Measurements from ENCODE around the gene ARMC3. TPM values are rescaled to one million over a fixed set of nuclear protein-coding genes. Genes with fewer than 3 reads are reported as not detected.
"Not testable (repeated sequence)": the region's sequence is repeated elsewhere in the genome, so short reads cannot be mapped to it uniquely, and the experiment has no call there.

Gene ARMC3
- total RNA-seq, 1 experiment from 2014 or later: 4.0 TPM

DNA sequence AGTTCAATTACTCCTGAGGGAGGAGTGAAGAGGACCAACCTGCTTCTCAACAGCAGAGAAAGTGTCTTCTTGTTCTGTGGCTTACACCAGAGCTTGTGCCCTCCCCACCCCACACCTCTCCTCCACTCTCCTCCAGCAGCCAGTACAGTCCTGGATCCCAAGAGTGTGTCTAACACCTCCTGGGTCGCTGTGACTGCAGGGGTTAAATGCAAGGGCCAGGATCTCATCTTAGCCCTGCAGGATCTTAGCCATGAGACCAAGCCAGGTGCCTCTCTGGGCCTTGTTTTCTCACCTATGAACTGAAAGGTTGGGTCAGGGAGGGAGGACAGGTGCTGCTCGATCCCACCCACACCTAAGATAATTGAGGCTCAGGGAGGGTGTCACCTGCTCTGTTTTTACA, 133.1 kb downstream of the ARMC3 start:
- in situ Hi-C loops (cut with HindIII; ENCODE audit: low pct_unique_long_range_greater_than_20kb, low sequenced_read_pairs): no loop called here
- no peak for DNase-seq (ENCODE audit: low read depth)

DNA sequence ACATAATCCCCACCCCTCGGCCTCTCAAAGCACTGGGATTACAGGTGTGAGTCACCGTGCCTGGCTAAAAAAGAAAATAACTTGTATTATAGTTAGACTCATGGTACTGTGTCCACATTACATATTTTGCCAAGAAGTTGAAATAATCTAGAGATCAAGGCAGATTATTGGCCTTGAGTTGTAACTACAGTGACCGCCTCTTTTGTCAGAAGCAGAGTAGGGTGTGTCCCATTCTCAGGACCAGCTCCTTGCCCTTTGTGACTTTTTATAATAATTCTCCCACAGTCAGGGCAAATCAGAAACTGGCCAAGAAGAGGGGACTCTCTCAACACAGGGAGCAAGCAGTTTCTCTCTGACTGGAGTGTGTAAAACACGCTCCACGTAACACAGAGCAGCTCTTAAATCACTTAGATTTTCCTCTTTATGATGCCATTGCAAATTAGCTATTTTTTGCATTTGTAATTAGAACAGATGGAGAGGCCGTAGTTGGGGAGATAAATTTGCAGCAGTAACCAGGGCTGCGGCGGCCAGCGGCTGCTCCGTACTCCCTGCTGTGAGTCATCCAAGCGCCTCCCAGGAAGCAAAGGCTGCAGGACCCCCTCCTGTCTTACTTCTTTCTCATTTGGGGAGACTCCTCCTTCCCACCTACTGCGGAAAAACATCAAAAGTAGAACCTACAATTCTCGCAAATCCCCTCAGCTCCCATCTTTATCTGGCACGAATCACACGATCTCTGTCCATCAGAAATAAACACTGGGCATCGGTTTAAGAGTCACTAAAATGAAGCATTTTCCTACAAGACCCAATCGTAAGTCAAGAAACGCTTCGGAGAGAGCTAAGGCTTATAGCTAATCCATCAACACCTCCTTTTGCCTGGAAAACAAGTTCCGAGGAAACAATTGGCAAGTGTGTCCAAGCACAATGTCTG, 135.5 kb downstream of the ARMC3 start:
- in situ Hi-C loops (cut with HindIII; ENCODE audit: low pct_unique_long_range_greater_than_20kb, low sequenced_read_pairs): no loop called here
- DNase-seq (ENCODE audit: low read depth): no peak

DNA sequence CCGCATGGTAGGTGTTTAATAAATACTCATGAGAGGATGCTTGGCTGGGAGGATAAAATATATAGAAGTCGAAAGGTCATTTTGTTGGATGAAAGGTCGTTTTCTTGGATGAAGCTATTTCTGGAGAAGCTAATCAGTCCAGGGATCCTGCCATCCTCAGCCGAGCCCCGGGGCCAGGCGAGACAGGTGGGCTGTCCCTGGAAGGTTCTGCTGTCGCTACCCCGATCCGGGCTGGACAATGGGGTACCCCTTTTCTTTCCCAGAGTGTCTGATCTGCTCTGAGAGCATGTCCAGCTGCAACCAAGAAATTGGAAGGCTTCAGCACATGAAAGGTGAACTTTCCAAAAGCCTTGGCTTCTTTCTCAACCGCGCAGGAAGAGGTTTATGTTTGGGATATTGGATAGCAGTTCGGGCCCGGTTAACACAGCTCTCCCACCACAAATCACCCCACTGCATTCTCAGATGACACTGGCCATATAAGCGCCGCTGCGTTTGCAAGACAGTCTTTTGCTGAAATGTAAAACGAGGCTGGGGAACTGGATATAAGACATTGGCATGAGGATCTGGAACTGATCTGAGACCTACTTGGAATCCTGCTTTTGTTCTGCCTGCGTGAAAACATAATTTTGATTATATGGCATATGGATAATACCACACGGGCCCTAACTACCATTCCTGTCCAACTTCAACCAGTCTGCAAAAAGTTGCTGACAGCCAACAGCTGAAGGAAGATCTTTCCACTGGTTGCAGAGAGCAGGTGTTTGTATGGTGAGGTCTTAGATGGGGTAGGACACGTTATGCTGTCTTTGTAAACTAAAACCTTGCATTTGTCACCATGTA, 136.3 kb downstream of the ARMC3 start:
- DNase-seq (ENCODE audit: low read depth): no peak
- in situ Hi-C loops (cut with HindIII; ENCODE audit: low pct_unique_long_range_greater_than_20kb, low sequenced_read_pairs): no loop called here

DNA sequence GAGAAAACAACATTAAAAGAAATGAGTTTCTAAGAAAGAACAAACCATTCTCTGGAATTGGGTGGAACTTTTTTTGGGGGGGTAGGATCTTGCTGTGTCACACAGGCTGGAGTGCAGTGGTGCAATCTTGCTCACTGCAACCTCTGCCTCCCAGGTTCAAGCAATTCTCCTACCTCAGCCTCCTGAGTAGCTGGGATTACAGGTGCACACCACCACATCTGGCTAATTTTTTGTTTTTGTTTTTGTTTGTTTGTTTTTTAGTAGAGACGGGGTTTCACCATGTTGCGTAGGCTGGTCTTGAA, 136.9 kb downstream of the ARMC3 start:
- in situ Hi-C loops (cut with HindIII; ENCODE audit: low pct_unique_long_range_greater_than_20kb, low sequenced_read_pairs); DNase-seq (ENCODE audit: low read depth): not testable (repeated sequence)

DNA sequence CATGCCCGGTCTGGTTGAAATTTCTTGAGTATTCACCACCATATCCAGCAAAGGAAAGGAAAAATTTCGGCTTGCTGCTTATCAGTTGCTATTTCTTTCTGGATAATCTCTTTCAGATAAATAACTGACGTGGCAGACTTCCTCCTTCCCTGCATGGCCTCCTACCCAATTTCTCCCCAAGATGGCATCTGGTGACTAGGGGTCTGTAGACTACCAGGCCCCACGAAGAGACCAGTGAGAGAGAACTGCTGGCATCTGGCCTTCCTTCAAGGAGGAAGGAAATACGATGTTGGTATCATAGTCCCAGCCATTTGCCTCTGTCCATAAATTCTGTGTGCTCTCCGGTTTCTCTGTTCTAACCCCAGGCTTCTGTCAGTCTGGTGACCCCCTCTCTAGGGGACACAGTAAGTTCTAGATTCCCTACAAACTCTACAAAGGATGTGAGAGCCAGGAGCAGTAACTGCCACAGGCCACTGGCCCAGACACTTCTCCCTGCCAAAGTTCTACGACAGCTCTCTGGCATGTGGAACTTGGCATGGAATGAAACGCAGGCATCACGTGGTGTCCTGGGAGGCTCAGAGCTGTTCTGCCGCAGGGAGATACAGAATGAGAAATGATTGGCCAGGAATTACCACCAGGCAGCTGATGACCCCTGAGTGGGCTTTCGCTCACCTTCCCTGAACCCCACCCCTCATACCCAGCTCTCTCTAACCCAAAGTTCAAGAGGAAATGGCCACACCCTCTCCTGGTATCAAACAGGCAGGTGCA, 137.5 kb downstream of the ARMC3 start:
- in situ Hi-C loops (cut with HindIII; ENCODE audit: low pct_unique_long_range_greater_than_20kb, low sequenced_read_pairs): no loop called here
- DNase-seq (ENCODE audit: low read depth): peak; percentile 37

DNA sequence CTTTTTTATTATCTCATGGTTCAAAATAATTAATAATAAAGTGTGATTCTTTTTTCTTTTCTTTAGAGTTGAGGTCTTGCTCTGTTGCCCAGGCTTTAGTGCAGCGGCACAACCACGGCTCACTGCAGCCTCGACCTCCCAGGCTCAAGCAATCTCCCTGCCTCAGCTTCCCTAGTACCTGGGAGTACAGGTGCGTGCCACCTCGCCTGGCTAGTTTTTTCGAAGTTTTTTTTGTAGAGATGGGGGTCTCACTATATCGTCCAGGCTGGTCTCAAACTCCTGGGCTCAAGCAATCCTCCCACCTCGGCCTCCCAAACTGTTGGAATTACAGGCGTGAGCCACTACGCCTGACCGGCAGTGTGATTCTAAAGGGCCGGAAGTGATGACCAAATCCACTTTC, 139.5 kb downstream of the ARMC3 start:
- in situ Hi-C loops (cut with HindIII; ENCODE audit: low pct_unique_long_range_greater_than_20kb, low sequenced_read_pairs): no loop called here
- DNase-seq (ENCODE audit: low read depth): no peak

DNA sequence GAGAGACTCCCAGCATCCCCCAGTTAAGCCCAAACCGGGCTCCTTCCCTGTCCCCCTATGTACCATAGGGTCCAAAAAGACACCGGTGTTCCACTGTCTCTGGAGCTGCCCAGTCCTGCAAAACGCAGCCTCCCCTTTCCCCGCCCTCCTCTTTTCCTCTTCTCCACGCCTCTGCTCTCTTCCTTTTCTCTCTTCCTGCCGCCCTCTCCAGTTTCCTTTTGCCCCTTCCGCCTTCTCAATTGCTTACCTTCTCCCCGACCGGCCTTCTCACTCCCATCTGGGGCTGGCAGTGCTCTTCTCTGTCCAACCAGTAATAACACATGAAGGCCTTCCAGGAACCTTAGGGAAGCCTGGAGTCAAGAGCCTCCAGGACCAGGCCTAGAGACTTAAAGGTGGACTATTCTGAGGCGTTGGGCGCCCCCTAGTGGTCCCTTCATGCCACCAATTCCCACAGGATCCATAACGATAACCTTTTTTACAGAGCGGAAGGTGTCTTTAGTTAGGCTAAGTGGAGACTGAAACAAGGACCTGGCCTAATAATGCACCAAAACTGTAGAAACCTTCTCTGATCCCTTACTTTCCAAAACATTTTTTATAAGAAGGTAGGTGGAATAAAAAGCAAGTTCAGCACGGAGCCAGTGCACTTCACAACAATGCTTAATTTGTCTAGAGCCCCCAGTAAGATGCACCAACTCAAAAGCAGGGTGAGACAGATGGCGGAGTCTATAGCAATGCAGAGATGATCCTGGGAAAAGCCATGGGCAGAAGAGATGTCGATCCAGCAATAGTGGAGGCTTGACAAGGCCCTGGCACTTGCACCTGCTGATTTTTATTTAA, 140.3 kb downstream of the ARMC3 start:
- peak; percentile 61 for DNase-seq (ENCODE audit: low read depth)
- in situ Hi-C loops (cut with HindIII; ENCODE audit: low pct_unique_long_range_greater_than_20kb, low sequenced_read_pairs): no loop called here

DNA sequence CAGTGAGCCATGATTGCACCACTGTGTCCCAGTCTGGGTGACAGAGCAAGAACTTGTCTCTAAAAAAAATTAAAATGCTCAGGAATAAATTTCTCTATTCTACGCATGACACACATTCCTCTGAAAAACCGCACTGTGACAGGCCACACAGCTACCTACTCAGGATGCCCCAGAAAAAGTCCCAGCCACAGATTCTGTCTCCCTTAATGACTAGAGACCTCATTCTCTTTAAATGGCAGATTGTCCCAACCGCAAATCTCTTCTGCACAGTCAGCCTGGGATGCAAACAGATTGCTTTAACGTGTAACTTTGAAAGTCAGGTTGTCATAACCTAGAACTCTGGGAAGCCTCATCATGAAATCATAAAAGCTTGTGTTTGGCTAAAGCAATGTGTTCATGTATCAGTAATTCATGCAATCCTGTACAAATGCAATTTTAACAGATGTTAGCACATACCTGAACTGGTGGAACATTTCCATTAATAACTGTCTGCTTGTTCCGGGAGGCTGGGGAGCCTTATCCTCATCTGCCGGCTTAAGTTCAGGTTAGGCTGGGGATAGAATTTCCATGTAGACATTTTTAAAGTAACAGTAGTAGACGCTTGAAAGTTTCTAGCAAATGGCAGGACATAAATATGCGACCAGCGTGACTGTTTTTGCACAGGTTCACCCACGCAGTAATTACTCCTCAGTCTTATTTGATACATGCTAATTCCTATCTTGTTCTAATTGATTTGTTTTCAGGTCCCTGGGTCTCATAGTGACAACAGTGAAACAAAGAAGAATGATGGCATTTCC, 141.4 kb downstream of the ARMC3 start:
- in situ Hi-C loops (cut with HindIII; ENCODE audit: low pct_unique_long_range_greater_than_20kb, low sequenced_read_pairs): no loop called here

DNA sequence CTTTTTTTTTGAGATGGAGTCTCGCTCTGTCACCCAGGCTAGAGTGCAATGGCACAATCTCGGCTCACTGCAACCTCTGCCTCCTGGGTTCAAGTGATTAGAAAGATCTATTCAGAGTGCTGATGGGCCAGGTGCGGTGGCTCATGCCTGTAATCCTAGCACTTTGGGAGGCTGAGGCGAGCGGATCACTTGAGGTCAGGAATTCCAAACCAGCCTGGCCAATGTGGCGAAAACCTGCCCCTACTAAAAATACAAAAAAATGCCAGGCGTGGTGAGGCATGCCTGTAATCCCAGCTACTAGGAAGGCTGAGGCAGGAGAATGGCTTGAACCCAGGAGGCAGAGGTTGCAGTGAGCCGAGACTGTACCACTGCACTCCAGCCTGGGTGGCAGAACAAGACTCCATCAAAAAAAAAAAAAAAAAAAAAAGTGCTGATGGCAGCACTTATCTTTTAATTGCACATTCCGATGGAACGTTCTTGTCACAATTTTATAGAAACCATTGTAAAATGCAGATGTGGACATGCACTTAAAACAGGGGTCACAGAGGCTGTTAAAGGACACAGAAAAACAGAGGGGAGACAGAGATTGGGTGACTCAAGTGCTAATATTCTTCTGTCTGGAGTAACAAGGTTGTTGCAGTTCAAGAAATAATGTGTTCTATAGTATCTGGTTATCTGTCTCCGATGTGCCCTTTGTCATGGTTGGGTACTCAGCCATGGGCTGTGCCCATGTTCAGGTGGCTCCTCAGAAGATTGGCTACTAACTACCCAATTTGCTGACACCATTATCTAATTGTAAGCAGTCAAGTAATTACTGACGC, 142.4 kb downstream of the ARMC3 start:
- DNase-seq (ENCODE audit: low read depth); in situ Hi-C loops (cut with HindIII; ENCODE audit: low pct_unique_long_range_greater_than_20kb, low sequenced_read_pairs): not testable (repeated sequence)

More for the DNA sequence above, 141.4 kb downstream of the ARMC3 start:
- DNase-seq (ENCODE audit: low read depth): no peak

DNA sequence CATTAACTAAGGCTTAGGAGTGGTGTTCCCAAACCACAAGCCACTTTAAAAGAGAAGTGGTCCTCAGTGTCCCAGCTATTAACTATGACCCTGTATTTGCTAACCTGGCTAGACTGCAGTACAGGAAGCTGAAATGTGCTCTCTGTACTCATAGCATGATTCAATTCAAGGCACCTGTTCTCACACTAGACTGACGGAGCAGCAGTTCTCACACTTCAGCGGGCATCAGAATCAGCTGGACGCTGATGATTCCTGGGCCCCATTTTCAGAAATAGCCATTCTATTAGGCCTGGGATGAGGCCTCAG, 143.0 kb downstream of the ARMC3 start:
- in situ Hi-C loops (cut with HindIII; ENCODE audit: low pct_unique_long_range_greater_than_20kb, low sequenced_read_pairs): no loop called here
- no peak for DNase-seq (ENCODE audit: low read depth)

DNA sequence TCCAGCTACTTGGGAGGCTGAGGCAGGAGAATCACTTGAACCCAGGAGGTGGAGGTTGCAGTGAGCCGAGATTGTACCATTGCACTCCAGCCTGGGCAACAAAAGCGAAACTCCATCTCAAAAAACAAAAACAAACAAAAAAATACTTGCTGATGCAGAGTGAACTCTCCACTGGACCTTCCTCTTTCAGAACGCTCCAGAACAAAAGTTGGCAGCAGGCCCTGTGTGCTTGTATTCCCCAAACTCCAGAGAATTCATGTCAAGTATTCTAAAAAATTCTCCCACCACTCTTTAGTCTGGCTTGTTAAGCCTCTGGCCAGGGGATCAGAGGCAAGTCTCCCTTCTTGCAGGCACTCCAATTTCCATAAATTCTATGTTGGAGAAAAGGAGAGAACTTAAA, 144.7 kb downstream of the ARMC3 start:
- DNase-seq (ENCODE audit: low read depth); in situ Hi-C loops (cut with HindIII; ENCODE audit: low pct_unique_long_range_greater_than_20kb, low sequenced_read_pairs): not testable (repeated sequence)

DNA sequence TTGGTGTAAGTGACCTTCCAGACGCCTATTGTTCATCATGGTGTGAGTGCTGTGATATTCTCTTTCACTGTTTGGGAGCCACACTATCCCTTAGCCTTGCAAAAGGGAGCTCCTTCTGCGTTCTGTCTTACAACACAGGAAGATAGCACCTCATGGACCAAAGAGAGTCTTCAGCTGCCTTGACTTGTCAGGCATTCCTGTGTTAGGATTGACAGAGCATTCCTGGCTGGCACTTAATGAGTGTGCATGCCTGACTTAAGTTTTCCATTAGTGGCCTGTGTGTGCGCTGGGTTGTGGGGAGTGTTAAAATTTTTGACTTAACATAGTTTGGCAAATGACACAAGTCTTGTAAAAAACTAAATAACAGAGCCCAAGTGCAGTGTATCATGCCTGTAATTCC, 145.7 kb downstream of the ARMC3 start:
- no peak for DNase-seq (ENCODE audit: low read depth)
- in situ Hi-C loops (cut with HindIII; ENCODE audit: low pct_unique_long_range_greater_than_20kb, low sequenced_read_pairs): no loop called here

DNA sequence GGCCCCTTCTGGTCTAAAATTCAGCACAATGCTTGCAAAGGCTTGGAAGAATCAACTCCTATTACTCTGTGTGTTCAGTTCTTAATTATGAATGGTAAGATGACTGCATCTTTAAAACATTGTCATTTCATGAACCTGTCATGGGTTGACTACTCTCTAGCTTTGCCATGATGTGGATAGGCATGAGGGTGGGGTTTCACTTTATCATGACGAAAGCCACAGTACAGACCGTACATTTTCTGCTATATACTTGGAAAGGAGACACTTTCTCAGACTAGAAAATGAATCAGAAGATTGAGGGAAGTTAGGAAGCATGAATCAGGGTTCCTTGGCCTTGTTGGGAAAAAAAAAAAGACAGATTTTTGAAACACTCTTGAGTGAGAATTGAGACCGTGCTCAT, 147.8 kb downstream of the ARMC3 start:
- no peak for DNase-seq (ENCODE audit: low read depth)

DNA sequence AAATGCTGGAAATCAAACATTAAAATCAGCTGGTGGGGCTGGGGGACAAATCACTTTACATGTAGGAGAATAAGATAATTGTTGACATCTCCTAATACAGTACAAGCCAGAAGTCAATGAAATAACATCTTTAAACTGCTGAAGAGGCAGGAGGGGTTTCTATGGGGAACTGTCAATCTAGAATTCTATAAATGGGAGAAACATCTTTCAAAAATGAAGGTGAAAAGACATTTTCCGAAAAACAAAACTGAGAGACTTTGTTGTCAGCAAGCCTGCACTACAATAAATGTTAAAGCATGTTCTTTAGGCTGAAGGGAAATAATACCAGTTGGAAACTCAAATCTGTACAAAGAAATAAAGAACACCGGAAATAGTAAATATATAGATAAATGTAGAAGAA, 150.3 kb downstream of the ARMC3 start:
- DNase-seq (ENCODE audit: low read depth): no peak
- in situ Hi-C loops (cut with HindIII; ENCODE audit: low pct_unique_long_range_greater_than_20kb, low sequenced_read_pairs): no loop called here

More for the DNA sequence above, 147.8 kb downstream of the ARMC3 start:
- in situ Hi-C loops (cut with HindIII; ENCODE audit: low pct_unique_long_range_greater_than_20kb, low sequenced_read_pairs): no loop called here

DNA sequence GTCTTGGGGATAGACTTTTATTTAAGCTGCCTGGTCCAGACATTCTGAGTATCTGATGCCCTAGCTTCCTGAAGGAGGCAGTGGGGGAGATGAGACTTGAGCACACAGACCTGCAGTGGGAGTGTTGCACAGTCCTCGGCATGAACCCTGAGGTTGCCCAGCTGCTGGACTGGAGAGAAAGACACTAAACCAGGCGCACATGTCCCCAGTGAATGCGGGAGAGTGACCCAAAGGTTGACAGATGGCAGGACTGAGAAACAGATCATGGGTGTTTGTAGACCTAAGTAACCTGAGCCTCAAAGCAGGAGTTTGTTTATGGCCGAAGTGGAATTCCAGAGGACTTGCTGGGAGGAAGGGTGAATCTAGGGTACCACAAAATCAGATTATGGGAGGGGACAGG, 151.8 kb downstream of the ARMC3 start:
- in situ Hi-C loops (cut with HindIII; ENCODE audit: low pct_unique_long_range_greater_than_20kb, low sequenced_read_pairs): no loop called here
- no peak for DNase-seq (ENCODE audit: low read depth)

DNA sequence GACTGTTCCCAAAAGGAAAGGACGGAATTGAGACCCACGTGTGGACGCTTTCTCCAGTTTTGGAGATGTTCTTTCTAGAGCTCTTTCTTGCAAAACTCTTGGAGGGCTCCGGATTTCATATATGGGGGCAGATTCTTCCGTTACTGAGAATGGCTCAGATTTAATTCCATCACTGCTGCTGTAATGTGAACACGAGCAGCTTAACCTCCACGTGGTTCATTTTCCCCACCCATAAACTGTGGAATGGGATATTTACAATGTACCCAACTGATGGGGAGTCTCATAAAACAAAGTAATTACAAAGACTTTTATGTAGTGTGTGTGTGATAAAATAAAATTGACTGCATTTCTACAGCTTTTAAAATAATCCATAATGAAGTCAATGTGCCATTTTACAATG, 152.4 kb downstream of the ARMC3 start:
- in situ Hi-C loops (cut with HindIII; ENCODE audit: low pct_unique_long_range_greater_than_20kb, low sequenced_read_pairs): no loop called here
- DNase-seq (ENCODE audit: low read depth): no peak

All from Caki2 (cell line).